SJSA1 (cell line): ENCODE results near the gene AHCYL2. TPM values are rescaled to one million over a fixed set of nuclear protein-coding genes. Genes with fewer than 3 reads are reported as not detected.
"Not testable (repeated sequence)": the region's sequence is repeated elsewhere in the genome, so short reads cannot be mapped to it uniquely, and the experiment has no call there.

Experiments
- DNase-seq, 2 experiments: peaks; one replicate each; pipeline ENCODE4 v3.0.0-alpha.2; 2015 to 2020; ENCODE audit warnings: low spot score in 2 of 2, low read depth in 1 of 2
- H3K27ac ChIP-seq: fragments of 250-450 bp; sonication (Bioruptor Pico); 2 replicates; pipeline ENCODE4 v1.5.1; 2020; ENCODE audit warnings: mild to moderate bottlenecking, moderate library complexity
- H3K27me3 ChIP-seq: fragments of 250-450 bp; sonication (Bioruptor Pico); replicated peaks from 2 replicates; pipeline ENCODE4 v1.5.1; 2020; ENCODE audit warnings: mild to moderate bottlenecking, moderate library complexity
- H3K36me3 ChIP-seq: fragments of 250-450 bp; sonication (Bioruptor Pico); 2 replicates; pipeline ENCODE4 v1.5.1; 2020; ENCODE audit warnings: mild to moderate bottlenecking
- H3K4me1 ChIP-seq: fragments of 250-450 bp; sonication (Bioruptor Pico); replicated peaks from 2 replicates; pipeline ENCODE4 v1.6.1; 2021; ENCODE audit warnings: mild to moderate bottlenecking
- H3K4me3 ChIP-seq: fragments of 250-450 bp; sonication (Bioruptor Pico); 2 replicates; pipeline ENCODE4 v1.5.1; 2020; ENCODE audit warnings: mild to moderate bottlenecking
- H3K9me3 ChIP-seq: fragments of 250-450 bp; sonication (Bioruptor Pico); replicated peaks from 2 replicates; pipeline ENCODE4 v1.5.1; 2020; ENCODE audit warnings: mild to moderate bottlenecking
- total RNA-seq: library from RNA; depleted of rRNA; stranded (reverse); fragments of >200 nt; shearing (Covaris generic); gene quantifications from 2 replicates; pipeline ENCODE4 v1.2.3, GENCODE V29; 2014

AHCYL2 gene
- total RNA-seq, 1 experiment from 2014 or later, result 10.3 TPM

DNA sequence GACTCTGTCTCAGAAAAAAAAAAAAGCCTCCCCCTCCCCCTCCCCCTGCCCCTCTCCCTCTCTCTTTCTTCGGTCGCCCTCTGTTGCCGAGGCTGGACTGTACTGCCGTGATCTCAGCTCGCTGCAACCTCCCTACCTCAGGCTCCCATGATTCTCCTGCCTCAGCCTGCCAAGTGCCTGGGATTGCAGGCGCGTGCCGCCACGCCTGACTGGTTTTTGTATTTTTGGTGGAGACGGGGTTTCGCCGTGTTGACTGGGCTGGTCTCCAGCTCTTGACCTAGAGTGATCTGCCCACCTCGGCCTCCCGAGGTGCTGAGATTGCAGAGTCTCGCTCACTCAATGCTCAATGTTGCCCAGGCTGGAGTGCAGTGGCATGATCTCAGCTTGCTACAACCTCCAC is 9.1 kb upstream of the AHCYL2 start:
- not testable (repeated sequence) for H3K4me1 ChIP-seq, DNase-seq, H3K27me3 ChIP-seq, H3K9me3 ChIP-seq, H3K4me3 ChIP-seq, H3K36me3 ChIP-seq, H3K27ac ChIP-seq

DNA sequence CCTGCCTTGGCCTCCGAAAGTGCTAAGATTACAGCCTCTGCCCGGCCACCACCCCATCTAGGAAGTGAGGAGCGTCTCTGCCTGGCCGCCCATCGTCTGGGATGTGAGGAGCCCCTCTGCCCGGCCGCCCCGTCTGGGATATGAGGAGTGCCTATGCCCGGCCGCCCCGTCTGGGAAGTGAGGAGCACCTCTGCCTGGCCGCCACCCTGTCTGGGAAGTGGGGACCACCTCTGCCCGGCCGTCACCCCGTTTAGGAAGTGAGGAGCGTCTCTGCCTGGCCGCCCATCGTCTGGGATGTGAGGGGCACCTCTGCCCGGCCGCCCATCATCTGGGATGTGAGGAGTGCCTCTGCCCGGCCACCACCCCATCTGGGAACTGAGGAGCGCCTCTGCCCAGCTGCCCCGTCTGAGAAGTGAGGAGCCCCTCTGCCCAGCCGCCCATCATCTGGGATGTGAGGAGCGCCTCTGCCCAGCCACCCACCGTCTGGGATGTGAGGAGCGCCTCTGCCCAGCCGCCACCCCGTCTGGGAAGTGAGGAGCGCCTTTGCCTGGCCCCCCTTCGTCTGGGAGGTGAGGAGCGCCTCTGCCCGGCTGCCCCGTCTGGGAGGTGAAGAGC is 8.6 kb upstream of the AHCYL2 start:
- H3K9me3 ChIP-seq, H3K36me3 ChIP-seq, DNase-seq, H3K4me1 ChIP-seq, H3K27me3 ChIP-seq, H3K4me3 ChIP-seq, H3K27ac ChIP-seq: not testable (repeated sequence)

DNA sequence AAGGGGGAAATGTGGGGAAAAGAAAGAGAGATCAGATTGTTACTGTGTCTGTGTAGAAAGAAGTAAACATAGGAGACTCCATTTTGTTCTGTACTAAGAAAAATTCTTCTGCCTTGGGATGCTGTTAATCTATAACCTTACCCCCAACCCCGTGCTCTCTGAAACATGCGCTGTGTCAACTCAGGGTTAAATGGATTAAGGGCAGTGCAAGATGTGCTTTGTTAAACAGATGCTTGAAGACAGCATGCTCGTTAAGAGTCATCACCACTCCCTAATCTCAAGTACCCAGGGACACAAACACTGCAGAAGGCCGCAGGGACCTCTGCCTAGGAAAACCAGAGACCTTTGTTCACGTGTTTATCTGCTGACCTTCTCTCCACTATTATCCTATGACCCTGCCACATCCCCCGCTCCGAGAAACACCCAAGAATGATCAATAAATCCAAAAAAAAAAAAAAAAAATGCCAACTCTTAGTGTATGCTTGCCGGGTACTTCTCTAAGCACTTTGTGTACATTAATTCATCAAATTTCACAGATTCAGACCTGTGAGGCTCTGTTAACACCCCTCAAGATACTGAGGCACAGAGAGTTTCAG is 7.9 kb upstream of the AHCYL2 start:
- not testable (repeated sequence) for H3K9me3 ChIP-seq, H3K36me3 ChIP-seq, H3K27me3 ChIP-seq, H3K4me1 ChIP-seq, H3K27ac ChIP-seq, H3K4me3 ChIP-seq, DNase-seq

DNA sequence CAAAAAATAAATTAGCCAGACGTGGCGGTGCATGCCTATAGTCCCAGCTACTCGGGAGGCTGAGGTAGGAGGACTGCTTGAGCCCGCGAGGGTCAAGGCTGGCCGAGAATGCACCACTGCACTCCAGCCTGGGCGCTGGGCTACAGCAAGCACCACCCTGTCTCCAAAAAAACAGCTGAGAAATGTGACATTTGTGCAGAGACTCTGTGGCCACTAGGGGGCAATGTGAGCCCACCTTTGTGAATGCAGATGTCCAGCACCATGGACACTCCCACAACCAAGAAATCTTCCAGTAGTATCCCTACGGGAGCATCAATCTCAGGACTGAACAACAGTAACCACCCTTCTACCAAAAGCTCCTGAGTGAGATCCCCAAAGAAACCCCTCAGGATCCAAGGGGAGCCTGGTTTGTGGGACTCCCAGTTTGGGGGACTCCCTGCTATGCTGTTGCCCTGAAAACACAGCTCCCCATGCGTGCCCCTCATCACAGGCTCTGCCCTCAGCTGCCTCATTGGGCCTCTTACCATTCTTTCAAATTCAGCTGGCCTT is 6.2 kb upstream of the AHCYL2 start:
- no peaks in the 10 kb centered on the region for H3K36me3 ChIP-seq
- H3K27me3 ChIP-seq, result no peaks in the 10 kb centered on the region
- no peak overlapping the region for H3K4me3 ChIP-seq
- no peaks in the 10 kb centered on the region for H3K4me1 ChIP-seq
- H3K27ac ChIP-seq, result no peak overlapping the region
- DNase-seq, result peak; percentile 69 to 80
- no peaks in the 10 kb centered on the region for H3K9me3 ChIP-seq

DNA sequence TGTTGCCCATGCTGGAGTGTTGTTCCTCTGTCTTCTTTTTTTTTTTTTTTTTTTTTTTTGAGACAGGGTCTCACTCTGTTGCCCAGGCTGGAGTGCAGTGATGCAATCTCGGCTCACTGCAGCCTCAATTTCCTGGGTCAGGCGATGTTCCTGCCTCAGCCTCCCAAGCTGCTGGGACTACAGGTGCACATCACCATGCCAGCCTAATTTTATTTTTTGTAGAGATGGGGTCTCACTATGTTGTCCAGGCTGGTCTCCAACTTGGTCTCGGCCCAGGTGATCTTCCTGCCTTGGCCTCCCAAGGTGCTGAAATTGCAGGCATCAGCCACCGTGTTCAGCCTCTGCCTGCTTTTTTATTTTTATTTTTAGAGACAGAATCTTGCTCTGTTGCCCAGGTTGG is 5.7 kb upstream of the AHCYL2 start:
- H3K4me1 ChIP-seq, H3K9me3 ChIP-seq, DNase-seq, H3K27me3 ChIP-seq, H3K4me3 ChIP-seq, H3K27ac ChIP-seq, H3K36me3 ChIP-seq: not testable (repeated sequence)

DNA sequence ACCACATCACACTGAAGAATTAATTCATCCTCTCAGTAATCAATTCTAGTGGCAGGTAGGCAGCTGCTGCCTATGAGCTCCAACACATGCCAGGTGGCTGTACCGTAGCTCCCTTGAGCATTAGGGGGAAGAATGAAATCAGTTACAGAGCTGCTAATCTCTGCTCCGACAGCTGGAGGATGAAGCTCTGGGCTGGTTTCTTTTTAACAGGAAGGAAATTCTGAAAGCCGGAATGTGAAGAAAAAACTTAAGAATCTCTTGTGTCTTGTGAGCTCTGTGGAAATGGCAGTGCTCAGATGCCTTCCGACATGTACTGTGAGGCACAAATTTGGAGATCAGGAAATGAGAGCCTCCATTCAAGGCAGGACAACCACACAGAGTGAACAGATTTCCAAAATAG is 2.8 kb upstream of the AHCYL2 start:
- no peak for DNase-seq
- Histone ChIP-seq H3K27me3 (no peaks in the 10 kb centered on the region), H3K36me3 (0 out of 2 replicates have a peak, but pooled peaks cover 4% of the 10 kb centered on the region), H3K9me3 (no peaks in the 10 kb centered on the region), H3K4me3 (no peak overlapping the region), H3K27ac (no peak overlapping the region), H3K4me1 (peaks cover 17% of the 10 kb centered on the region)

DNA sequence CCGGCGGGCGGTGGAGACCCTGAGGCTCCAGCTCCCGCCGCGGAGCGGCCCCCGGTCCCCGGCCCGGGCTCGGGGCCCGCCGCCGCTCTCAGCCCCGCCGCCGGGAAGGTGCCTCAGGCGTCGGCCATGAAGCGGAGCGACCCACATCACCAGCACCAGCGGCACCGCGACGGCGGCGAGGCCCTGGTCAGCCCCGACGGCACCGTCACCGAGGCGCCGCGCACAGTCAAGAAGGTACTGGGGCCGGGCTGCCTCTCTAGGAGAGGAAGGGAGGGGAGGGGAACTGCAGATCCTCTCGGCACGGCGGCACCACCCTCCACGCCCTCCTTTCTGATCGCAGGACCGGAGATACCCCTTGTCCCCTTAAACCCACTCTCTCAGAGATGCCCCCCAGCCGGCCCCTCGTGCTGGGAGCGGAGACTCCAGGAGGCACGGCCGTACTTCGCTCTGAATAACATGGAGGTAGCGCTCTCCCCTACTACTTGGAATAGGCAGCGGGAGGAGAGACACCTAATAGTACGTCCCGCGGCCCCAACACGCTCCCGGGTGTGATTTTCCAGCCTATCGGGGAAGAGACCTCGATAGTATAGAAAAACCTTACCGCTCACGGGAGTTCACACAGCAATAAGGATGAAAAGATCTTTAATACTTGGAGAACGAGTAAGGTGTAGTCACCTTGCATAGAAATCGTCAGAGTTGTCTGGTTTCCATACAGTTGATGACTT is 538 bp downstream of the AHCYL2 start:
- peak in 1 of 2 experiments; percentile 58 for DNase-seq

DNA sequence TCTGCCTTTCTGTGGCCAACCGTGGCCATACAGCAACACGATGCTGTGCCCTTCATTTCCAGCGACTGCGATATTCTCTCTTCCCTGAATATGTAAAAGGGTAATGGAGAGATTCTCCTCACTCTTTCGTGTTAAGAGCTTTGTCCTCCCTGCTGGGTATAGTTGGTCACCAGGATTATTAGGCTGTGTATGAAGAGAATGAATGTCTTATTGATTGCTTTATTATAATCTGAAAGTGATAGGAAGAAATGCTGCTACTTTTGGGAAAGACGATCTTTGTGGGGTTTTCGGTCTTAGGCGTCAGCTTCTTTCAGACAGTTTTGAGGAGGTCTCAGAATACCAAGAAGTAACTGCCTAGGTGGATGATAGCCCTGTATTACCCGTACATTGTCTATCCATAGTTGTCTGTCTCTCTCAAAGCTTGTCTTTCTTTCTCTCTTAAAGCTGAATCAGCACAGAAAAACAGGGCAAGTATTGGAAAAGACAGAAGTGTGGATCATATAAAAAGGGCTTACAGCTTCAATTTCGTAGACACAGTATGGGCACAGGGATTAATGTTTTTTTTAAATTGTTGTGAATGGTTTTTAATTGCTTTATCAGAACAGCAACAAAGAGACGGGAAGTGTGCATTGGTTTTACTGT is 1.2 kb downstream of the AHCYL2 start:
- no peak for DNase-seq
- Histone ChIP-seq H3K27me3 (no peaks in the 10 kb centered on the region), H3K36me3 (0 out of 2 replicates have a peak, but pooled peaks cover 4% of the 10 kb centered on the region), H3K27ac (no peak overlapping the region), H3K4me1 (peaks cover 17% of the 10 kb centered on the region), H3K9me3 (no peaks in the 10 kb centered on the region), H3K4me3 (peak overlapping the region; percentile 87)

More for the DNA sequence above, 538 bp downstream of the AHCYL2 start:
- H3K27ac ChIP-seq, result no peak overlapping the region
- no peaks in the 10 kb centered on the region for H3K9me3 ChIP-seq
- peaks cover 17% of the 10 kb centered on the region for H3K4me1 ChIP-seq
- no peaks in the 10 kb centered on the region for H3K27me3 ChIP-seq
- H3K4me3 ChIP-seq, result peak overlapping the region; percentile 87
- 0 out of 2 replicates have a peak, but pooled peaks cover 4% of the 10 kb centered on the region for H3K36me3 ChIP-seq

DNA sequence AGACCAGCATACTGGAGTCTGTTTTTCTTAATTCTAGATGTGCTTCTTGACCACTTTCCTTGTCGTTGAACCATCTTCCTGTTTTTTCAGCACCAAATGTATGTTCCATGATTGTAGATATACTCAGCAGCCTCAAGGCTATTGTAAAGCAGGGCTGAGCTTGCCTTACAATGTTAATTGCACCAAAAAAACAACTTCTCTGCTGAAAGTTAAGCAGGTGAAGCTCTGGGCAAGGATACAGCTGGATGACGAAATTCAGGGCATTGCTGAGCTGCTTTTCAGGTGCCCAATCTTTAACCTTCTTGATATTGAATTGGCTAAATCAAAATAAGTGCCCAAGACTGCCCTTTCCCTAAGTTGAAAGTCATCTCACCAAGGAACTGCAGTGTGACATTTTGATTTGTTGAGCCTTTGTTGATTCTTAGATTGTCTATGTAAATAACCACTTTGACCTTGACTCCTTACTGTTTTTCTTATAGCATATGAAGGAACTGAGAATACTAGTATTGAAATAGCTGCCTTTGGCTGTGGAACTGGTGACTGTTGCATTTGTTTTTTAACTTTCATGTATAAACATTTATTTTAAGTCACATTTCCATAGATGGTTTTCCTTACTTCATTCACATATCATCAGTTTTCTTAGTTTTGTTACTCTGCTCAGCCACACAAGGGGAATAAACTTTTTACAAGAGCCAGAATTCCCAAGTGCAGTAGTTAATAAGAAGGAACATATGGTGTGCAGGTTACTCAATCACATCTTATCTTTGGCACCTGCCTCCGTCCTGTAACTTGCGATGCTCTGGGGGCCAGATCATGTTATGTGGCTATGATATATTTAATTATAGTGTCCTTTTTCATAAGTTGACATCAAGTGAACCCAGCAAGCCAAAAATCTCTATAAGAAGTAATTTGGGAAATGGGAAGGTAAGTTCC is 3.1 kb downstream of the AHCYL2 start:
- DNase-seq, result peak in 1 of 2 experiments; percentile 14
- peaks cover 17% of the 10 kb centered on the region for H3K4me1 ChIP-seq
- no peaks in the 10 kb centered on the region for H3K9me3 ChIP-seq
- H3K36me3 ChIP-seq, result 0 out of 2 replicates have a peak, but pooled peaks cover 4% of the 10 kb centered on the region
- H3K27me3 ChIP-seq, result no peaks in the 10 kb centered on the region
- H3K27ac ChIP-seq, result no peak overlapping the region
- no peak overlapping the region for H3K4me3 ChIP-seq

DNA sequence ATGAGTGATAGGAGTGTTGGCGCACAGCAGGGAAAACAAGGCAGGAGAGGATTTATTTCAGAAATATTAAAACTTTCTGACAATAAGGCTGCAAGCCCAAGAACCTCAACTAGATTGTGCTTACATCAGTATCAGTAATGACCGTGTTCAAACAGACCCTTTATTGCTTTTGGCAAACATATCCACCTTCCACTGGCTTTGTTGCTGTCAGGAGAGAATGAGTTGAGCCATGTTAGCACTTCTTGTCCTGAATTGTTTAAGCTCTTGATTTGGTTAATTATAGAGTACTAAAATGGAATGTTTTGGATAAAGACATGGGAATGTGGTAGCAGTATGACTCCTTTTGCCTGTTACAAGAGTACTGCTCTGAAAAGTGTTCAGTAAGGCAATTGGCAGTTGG is 3.8 kb downstream of the AHCYL2 start:
- H3K9me3 ChIP-seq, result no peaks in the 10 kb centered on the region
- H3K4me3 ChIP-seq, result no peak overlapping the region
- peaks cover 17% of the 10 kb centered on the region for H3K4me1 ChIP-seq
- no peaks in the 10 kb centered on the region for H3K27me3 ChIP-seq
- H3K27ac ChIP-seq, result no peak overlapping the region
- 0 out of 2 replicates have a peak, but pooled peaks cover 4% of the 10 kb centered on the region for H3K36me3 ChIP-seq
- peak in 1 of 2 experiments; percentile 5 for DNase-seq

DNA sequence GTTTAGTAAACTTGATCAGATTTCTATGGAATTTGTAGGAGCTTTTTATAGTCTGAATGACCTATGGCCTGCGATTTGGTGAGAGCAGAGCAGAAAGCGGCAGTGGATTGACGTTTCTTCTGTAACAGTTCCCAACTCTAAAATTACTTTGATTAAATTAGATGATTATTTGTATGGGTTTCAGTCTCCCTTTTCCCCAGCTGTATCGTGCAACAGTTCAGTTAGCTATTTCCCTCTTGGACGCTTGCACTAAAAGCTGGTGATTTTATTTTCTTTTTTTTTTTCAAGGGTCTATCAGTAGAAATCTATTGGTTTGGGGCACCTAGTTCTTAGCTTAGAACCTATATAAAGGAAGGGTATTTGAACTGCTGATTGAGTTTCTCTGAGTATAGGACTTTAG is 6.8 kb downstream of the AHCYL2 start:
- no peak overlapping the region for H3K4me3 ChIP-seq
- no peak overlapping the region for H3K27ac ChIP-seq
- H3K9me3 ChIP-seq, result no peaks in the 10 kb centered on the region
- peaks cover under 1% of the 10 kb centered on the region; the same call in 1 of the 2 replicates for H3K4me1 ChIP-seq
- DNase-seq, result no peak
- H3K27me3 ChIP-seq, result no peaks in the 10 kb centered on the region
- no peaks in the 10 kb centered on the region for H3K36me3 ChIP-seq

DNA sequence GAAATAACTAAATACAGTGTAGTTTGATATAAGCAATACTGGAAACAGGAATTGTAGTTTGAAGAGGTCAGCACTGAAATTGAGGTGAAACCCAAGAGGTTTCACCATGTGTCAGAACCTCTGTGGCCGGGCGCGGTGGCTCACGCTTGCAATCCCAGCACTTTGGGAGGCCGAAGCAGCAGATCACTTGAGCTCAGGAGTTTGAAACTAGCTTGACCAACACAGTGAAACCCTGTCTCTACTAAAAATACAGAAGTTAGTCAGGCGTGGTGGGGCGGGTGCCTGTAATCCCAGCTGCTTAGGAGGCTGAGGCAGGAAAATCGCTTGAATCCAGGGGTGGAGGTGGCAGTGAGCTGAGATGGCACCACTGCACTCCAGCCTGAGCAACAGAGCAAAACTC is 13.7 kb downstream of the AHCYL2 start:
- H3K27ac ChIP-seq, result no peak overlapping the region

More for the DNA sequence above, 13.7 kb downstream of the AHCYL2 start:
- Histone ChIP-seq H3K36me3 (no peaks in the 10 kb centered on the region), H3K4me3 (no peak overlapping the region), H3K27me3 (no peaks in the 10 kb centered on the region), H3K4me1 (no peaks in the 10 kb centered on the region), H3K9me3 (no peaks in the 10 kb centered on the region)
- DNase-seq, result no peak
